Right kidney (tissue), 1 donor: Measurements from ENCODE around the gene SUGCT.

Source experiments
- DNase-seq: peaks from one replicate; pipeline ENCODE4 v3.0.0-alpha.2; 2016

SUGCT gene

DNA sequence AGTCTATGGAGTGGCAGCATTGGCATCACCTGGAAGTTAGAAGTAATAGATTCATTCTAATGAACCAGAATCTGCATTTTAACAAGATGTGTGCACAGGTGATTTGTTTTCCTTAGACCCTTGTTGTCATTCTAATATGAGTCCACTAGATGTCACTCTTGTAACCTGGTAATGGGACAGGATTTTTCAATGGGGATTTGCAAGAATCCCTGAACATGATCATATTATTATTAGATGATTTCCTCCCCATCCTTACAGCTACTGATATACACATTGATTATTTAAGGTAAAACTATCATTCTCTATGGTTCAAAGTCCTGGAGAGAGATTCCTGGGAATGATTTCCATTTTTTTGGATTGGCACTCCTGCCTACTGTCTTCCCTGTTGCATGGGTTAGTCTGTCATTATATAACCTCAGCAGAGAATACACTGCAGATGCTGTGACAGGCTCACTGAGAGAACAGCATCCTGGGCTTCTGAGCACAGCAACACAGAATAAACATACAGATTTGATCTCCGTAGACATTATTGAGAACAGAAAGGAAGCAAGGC is 194.9 kb downstream of the SUGCT start:
- peak; percentile 47 for DNase-seq

DNA sequence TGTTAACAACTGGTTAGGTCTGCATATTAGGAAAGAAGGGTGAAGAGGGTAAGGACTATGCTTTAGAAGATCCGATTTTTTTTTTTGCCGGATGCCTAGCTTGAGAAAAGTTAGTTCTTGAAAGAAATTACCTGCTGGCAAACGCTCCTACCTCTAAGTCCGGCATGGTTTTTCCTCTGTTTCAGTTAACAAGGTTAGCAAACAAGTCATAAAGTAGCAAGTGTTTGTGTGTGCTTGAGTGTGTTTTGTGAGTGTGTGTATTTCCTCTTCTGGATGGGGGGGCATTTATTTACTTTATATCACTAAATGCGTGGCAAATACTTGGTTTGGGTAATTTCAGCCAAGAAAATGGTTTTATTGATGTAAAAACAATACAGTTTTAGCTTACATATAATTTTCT is 195.6 kb downstream of the SUGCT start:
- no peak for DNase-seq

DNA sequence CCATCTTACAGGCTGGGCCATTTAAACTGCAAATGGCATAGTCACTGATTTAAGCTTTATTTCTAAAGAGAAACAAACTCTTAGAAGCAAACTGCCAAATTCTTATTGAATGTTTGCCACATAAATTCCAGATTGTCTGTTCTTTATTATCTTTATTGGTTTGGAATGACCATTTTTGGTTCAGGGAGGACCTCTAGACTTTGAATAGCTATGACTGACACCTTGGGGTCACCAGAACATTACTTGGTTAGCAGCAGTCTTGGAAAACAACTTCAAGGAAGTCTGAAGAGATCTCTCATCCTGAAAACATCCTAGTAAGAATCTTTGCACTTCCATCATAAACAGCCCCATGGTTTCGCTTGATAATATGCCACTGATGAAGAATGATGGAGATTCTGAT is 197.1 kb downstream of the SUGCT start:
- DNase-seq, result no peak

DNA sequence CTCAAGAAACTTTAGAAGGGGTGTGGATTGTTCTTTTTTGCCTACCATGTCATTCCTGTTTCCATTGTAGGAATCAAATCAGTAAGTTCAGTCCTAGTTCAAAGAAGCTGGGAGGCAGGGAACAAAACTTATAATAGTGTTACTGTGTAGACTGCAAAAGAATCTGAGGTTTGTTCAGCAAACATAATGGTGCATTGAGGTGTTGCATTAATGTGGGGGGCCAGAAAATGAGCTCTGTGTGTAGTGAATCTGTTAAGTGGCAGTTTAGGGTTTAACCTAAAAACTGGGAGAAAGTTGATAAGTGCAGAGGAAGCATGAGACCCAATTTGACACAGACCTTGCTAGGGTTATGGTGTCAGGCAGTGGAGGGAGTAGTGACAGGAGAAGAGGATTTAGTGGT is 197.7 kb downstream of the SUGCT start:
- DNase-seq, result no peak

DNA sequence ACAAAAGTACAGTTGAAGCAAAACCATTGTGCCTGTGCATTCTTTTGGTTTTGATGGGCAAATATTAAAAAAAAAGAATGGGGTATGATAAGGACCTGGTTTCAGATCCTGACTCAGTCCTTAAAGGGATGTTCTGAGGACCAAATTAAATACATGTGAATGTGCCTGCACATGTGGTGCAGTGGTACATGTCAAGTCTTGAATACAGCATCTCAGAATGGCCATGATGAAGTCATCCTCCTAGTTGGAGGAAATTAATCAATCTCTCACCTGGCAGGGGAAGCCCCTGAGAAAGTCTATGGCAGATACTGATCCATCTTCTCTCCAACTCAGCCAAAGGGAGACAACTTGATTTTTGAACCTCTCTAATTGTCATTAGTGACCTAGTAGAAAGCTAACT is 207.0 kb downstream of the SUGCT start:
- DNase-seq, result no peak

DNA sequence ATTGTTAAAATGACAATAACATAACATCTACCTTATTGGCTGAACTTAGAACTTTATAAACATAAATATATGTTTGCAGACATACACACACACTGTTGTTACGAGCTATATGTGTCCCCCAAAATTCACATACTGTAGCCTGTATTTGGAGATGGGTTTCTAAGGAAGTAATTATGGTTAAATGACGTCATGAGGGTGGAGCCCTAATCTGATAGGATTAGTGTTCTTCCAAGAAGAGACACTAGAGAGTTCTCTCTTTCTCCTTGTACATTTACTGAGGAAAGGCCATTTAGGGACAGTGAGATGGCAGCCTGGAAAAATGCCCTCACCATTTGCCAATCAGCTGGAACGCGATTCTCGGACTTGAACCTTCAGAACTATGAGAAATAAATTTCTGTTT is 211.7 kb downstream of the SUGCT start:
- DNase-seq, result no peak

DNA sequence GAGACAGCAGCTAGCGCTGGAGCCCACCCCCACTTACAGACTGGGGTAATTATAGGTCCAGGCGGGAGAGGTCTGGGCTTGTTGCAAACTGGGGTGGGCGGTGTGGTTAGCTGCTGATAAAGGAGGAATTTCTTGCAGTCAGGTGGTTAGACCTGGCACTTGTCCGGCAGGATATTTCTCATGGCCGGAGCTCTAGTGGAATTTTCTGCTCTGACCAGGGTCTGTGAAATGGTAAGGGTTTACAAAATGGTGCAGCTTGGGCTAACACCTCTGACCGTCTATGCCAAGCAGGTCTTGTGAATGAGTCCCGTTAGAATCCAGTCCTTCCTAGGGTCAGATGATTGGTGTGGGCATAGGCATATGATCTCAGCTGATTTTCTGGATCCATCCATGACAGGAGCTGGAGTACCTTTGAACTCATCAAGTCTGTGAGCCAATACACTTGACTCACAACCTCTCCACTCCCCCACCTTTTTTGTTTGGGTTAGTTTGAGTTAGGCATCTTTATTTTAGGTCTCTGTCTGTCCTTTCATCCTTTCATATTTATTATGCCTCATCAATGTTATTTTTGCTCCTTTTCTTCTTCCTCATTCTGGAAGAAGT is 213.4 kb downstream of the SUGCT start:
- no peak for DNase-seq

DNA sequence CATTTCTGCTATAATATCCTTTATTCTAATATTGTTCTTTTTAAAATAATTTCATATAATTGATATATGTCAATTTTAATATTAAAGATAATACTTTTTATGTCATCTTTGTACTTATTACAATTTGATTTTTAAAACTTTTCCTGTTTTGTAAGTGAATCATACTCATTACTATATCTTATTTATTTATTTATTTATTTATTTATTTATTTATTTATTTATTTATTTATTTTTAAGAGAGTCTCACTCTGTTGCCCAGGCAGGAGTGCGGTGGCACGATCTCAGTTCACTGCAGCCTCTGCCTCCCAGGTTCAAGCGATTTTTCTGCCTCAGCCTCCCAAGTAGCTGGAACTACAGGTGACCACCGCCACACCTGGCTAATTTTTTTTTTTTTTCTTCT is 215.3 kb downstream of the SUGCT start:
- no peak for DNase-seq

DNA sequence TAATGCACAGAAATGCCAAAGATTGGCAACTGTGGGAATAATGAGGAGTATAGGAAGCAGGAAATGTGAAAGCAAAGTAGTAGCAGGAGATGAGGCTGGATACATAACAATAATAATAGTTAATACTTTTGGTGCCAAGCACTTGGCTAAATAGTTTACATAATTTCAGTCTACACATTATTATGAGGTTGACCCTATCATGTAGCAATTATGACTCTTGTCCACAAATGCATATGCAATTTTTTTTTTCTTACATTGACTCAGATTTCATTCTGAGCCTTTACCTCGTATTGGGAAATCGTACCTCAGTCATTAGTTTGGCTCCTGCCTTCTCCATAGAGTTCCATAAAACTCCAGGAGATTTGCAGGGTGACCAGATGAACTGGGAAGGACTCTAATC is 219.9 kb downstream of the SUGCT start:
- no peak for DNase-seq

DNA sequence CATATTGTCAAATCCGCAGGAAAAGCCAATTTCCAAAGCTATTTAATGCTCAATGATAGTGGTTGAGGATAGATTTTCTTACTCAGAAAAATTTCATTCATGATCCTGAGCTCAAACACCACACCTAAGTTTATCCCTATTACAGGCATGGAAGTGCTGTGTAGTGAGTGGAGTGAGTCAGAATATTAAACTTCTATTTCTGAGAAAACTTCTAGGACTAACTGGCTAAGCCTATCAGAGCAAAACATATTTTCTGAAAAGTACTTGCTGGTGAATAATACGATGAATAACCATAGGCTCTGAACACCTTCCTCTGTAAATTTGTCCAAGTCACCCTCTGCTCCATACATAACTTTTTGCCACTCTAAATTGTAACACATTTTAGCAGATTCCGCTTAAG is 221.5 kb downstream of the SUGCT start:
- no peak for DNase-seq

DNA sequence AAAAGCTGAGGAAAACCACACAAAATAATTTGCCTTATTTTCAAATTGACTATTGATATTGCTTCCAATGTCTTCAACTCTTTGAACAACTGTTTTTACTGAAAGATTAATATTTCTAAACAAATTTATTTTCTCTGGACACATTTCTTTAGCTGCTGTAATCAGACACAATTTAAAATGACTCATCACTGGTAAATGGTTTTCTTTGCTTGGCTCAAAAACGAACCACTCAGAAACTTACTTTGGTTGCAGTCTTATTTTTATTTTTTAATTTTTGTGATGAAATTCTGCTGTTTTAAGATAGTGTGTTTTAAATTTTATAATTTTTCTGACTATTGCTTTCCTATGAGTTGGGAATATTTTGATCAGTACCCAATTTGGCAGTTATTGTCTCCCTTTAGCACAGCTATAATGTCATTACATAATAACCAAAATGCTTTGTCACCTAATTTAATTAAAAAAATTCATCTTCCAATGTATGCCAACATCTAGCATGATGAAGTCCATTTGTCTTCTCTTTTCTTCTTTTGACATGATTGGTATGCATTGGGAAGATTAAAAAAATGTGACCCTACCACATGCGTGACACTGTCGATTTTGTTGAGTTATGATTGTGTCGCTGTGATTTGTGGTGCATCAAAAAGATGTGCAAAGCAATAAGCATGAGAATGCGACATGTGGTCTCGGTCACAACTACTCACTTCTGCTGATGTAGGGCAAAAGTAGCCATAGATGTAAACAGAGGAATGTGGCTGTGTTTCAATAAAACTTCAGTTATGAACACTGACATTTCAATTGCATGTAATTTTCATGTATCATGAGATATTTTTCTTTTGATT is 222.3 kb downstream of the SUGCT start:
- DNase-seq, result no peak

DNA sequence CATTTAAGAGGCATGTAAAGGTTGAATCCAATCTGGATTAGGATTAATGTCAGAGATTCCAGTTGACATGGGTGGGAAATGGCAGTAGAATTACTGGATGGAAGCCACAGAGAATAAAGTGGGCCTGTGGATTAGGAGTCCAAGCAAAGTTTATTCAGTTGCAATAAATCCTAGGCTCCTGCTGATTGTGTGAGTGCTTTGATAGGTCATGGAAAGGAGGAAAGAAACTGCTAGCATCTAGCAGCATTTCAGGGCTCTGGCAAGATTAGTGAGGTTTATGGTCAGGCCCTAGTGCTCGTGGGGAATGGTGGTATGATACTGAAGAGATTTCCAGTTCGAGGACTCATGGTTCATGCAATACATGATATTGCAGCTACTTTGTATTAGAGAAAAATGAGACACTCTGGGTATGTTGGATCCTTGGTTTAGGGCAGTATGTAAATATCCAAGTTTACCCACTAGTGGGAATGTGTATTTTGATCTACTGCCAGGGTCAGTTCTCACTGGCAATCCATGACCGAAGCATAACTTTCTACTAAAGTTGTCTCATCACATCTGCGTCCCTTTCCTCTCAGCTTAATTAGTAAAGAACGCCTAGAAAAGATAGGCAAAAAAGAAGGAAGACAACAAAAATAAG is 235.0 kb downstream of the SUGCT start:
- DNase-seq, result no peak

DNA sequence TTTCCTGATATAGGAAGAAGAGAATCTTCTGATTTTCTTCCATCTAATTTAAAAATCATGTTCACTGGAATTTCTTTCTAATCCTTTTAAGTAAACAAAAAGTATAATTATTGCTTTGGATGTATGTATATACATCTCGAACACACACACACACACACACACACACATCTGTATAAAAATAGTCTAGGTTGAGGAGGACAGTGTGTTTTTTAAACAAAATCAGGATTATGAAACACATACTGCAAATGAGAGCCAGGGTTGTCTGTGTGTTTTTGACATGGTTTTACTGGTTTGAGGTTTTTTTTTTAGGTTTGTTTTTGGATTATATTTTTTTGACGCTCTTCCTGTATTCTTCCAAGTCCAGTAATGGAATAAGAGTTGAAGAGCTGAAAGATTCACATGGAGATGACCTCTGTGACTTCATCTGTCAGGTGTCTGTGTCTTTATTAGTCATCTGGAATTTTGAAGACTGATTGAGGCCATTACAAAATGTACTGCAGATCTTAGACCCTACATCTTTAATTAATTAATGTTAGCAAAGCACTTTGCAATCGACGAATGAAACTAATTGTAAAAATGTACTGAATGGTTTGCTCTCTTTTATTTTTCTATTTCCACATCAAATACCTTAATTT is 237.1 kb downstream of the SUGCT start:
- no peak for DNase-seq

DNA sequence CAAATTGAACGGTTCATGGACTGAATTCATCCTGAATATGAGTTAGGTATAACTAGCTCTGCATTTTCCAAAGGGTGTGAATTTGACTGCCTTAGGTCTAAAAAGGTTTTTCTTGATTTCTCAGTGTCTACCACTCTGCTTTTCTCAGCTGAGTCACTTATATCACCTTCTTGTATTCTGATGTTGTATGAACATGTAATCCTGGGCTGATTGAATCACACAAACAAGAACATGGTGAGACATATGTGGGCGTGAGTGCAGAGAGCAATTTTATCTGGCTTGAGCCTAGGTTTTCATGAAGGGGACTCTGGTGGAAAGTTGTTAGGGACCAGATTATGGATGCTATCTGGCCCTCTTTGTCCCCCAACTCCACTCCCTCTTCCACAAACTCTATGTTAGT is 239.8 kb downstream of the SUGCT start:
- DNase-seq, result no peak

DNA sequence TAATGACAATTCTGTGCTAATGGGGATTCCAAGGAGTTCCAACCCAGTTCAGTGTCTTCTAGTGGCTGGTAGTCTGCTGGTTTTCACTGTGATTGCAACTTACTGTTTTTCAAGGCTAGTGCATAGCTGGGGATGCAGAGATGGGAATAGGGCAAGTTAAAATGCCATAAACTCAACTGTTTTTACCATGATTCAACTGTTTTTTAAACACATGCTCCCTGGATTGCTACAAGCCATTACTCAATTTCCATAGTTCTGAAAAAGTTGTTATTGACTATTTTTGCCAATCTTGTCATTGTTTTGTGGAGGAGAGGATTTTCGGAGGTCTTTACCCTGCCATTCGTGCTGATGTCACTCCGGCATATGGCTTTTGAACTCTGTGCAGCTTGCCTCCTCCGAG is 245.3 kb downstream of the SUGCT start:
- no peak for DNase-seq

DNA sequence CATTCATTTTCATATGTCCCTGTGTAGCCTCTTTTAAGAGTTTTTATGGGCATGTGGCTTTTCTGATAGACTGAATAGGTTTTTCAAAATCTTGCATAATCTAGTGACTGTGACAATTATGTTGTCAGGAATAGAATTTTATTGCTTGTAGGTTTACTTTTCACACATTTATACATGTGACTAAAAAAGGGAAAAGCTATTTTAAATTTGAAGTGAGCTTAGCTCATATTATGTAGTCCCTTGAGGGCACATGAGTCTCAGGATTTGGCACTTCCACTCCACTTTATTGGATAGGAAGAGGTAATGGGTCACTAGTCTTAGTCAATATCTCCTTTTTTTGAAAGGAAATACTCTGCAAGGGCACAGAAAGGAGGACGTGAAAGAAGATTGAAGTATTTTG is 247.3 kb downstream of the SUGCT start:
- DNase-seq, result no peak

DNA sequence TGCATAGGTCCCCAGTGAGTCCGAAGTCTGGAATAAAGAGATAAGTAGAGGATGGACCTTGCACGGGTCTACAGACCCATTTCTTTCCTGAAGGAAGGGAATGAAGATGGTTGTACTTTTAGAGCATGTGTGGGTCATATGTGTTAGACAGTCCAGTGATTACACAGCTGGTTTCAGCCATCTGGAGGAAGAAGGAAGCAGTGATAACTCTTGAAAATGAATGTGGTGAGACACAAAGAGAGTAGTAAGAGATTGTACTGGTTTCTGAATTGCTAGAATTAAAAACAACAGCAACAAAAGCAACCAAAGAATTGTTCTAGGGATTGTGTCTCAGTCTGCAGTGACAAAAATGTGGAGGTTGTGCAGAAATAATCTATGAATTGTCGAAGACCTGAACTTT is 258.9 kb downstream of the SUGCT start:
- DNase-seq, result no peak

DNA sequence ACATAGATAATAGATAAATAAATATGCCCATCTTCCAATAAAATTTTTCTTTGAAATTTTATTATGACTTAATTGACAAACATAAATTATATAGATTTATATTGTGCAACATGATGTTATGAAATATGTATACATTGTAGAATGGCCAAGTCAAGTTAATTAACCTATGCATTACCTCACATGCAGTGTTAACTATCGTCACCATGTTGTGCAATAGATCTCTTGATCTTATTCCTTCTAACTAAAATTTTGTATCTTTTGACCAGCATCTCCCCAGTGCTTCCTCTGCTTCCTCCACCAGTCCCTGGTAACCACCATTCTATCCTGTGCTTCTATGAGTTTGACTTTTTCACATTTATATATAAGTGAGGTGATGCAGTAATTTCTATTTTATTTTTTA is 259.6 kb downstream of the SUGCT start:
- no peak for DNase-seq

DNA sequence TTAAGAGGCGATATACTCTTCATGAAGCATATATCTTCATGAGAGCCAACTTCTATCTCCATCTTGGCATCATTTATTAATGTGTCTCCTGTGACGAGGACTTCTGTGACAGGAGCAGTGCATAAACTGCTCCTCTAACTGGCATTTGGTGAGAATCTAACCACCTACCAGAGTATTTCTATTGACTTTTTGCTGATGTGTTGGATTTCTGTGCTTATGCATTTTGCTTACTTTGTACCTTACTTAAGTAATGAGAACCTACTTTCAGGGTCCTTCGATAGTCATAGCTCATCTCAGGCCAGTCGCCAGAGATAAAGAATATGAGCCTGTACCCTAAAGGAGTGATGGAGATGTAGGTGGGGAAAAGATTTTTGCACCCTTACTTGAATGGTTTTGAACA is 265.7 kb downstream of the SUGCT start:
- DNase-seq, result no peak

DNA sequence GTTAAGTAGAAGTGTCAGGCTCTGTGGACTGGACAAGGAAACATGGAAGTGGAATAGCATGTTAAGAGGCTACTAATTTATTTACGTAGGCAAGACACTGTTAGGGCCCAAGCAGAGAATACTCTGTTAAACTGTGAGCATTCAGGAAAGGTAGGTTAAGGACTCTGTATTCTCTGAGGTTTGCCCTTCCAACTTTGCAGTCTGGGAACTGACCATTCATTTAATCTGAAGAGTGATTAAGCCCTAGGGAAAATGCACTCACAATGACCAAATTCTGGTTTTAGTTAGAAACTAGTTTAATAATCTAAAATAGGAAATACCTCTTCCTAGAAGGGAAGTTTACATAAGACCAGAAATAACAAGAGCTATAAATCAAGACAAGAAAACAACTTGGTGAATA is 266.6 kb downstream of the SUGCT start:
- DNase-seq, result no peak

DNA sequence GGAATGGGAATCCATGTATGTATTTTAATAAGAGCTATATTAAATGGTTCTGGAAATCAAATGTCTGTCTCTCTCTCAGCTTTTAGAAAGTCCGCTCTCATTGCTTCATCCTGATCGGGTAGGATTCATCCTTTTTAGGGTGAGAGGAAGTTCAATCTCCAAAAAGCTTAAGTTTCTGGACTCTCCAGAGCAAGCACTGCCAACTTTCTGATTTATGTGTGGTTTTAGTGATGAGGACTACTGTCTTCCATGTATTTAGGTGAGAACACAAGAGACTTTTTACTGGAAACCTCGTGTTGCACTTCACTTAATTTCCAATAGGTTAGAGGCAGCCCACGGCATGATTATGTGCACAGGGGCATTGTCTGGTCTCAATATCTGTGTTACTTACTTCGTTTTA is 267.9 kb downstream of the SUGCT start:
- no peak for DNase-seq

DNA sequence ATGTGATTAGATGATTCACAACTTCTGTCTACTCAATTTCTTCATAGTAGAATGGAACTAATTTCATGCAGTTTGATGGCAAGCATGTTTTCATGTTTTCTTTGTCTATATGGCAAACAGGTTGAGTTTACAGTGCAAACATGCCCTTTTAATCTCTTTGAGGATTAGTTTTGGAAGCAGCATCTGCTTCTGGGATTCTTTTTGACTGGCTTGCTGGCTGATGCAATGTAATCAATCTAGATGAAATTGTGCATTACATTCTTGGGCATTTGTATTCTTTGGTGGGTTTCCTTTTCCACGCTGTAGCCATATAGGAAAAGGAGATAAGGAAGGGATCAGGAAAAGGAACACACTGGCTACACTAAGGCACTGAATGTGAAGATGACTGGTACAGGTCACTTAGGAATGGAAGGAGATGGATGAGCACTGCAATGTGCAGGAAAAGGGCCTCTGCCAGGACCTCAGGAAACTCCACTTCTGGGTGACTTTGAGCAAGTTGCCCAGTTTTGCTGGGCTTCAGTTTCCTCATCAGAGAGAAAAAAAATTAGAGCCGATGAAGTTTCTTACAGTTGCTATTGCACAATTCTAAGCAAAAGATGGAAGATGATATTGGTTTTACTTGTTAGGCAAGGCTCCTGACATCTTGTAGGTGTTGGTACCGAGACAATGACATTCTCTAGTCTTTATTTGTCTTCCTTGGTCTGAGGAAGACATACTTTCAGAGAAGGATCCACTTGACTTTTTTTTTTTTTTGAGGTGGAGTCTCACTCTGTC is 269.1 kb downstream of the SUGCT start:
- DNase-seq, result no peak
